Mucosa of rectum (tissue), 2 donors: ENCODE results near the gene TSTD2.

Experiments
- H3K27ac ChIP-seq, 2 donors: one replicate each; pipeline ENCODE4 v1.7.0; 2013; ENCODE audit warnings: inconsistent platforms in 2 of 2, low read depth in 2 of 2, low read length in 2 of 2
- H3K27me3 ChIP-seq, 2 donors: one replicate each; pipeline ENCODE4 v1.7.0; 2013; ENCODE audit warnings: low read length in 2 of 2; ENCODE audit not compliant: control insufficient read depth in 2 of 2, insufficient read depth in 2 of 2
- H3K36me3 ChIP-seq, 2 donors: one replicate each; pipeline ENCODE4 v1.7.0; 2013; ENCODE audit warnings: low read length in 2 of 2; ENCODE audit not compliant: control insufficient read depth in 2 of 2, insufficient read depth in 2 of 2
- H3K4me1 ChIP-seq, 2 donors: one replicate each; pipeline ENCODE4 v1.7.0; 2013; ENCODE audit warnings: low read length in 2 of 2, mild to moderate bottlenecking in 1 of 2; ENCODE audit not compliant: control insufficient read depth in 2 of 2, insufficient read depth in 2 of 2
- H3K4me3 ChIP-seq, 2 donors: one replicate each; pipeline ENCODE4 v1.7.0; 2013; ENCODE audit warnings: low read length in 2 of 2
- H3K9ac ChIP-seq, 2 donors: one replicate each; pipeline ENCODE4 v1.7.0; 2013; ENCODE audit warnings: low read length in 2 of 2, low read depth in 1 of 2, mild to moderate bottlenecking in 1 of 2
- H3K9me3 ChIP-seq, 2 donors: one replicate each; pipeline ENCODE4 v1.7.0; 2013; ENCODE audit warnings: low read length in 2 of 2; ENCODE audit not compliant: control insufficient read depth in 2 of 2
- donor health status: healthy.
- donor health status: Normal muscosa, but diverticular disease.

The TSTD2 gene

GRCh38 chr9:97617939-97618416 is 15.2 kb downstream of the TSTD2 start:
- Histone ChIP-seq H3K27ac (no peak overlapping the region), H3K27me3 (no peaks in the 10 kb centered on the region), H3K4me3 (no peak overlapping the region), H3K9me3 (no peaks in the 10 kb centered on the region), H3K4me1 (no peaks in the 10 kb centered on the region), H3K36me3 (peaks cover 14 to 16% of the 10 kb centered on the region in 2 donors), H3K9ac (no peak overlapping the region)

DNA sequence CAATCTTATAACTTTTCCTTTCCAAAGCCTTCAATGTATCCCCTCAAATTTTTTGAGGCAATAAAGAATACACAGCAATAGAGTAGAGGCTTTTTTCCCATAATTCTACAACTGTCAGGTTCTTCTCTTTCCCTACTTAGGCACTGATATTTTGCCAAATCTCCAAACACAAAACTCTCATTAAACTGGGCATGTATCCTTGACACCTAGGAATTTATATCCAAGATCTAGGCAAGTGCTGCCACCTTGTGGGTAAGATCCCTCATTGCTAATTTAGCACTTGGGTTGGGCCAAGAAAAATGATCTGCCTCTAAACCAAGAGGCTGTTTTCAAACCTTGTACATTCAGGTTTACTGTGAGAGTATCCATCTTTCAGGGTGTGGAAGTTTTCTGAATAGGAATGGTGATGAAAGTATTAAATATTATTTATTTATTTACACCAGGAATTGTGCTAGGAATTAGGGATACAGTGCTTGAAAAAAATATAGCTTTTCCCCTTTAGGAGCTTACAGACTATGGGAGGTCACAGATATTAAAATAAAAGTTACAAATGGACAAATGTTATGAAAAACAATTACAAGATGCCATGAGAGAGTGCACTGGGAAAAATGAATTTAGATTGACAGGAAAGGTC is 17.6 kb downstream of the TSTD2 start:
- Histone ChIP-seq H3K9ac (no peak overlapping the region), H3K4me1 (no peaks in the 10 kb centered on the region), H3K27ac (no peak overlapping the region), H3K36me3 (peaks cover 12 to 24% of the 10 kb centered on the region in 2 donors), H3K9me3 (no peaks in the 10 kb centered on the region), H3K4me3 (no peak overlapping the region), H3K27me3 (no peaks in the 10 kb centered on the region)

GRCh38 chr9:97604901-97605645 is 28.1 kb downstream of the TSTD2 start:
- H3K4me3 ChIP-seq, result no peak overlapping the region
- H3K4me1 ChIP-seq, result peaks cover 8 to 11% of the 10 kb centered on the region in 2 donors

DNA sequence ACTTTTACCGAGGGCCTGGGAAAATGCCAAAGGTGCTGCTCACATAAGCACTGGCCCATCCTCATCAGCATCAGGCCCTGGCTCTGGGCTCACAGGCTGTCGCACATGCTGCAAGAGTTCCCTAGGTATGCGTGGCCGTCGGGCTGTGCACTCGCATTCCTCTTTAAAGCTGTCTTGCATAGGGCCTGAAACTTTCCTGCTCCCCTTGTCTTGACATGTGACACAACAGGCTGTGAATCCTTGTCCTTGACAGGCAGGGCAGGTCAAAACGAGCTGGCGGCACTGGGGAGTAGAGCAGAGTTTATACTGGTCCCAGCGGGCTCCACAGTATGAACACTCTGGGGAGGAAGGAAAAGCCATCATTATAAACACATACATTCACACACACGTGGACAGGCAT is 30.7 kb downstream of the TSTD2 start:
- H3K27ac ChIP-seq, result no peak overlapping the region
- peaks cover 12 to 14% of the 10 kb centered on the region in 2 donors for H3K4me1 ChIP-seq
- H3K36me3 ChIP-seq, result peaks cover 29 to 50% of the 10 kb centered on the region in 2 donors

More at GRCh38 chr9:97604901-97605645, 28.1 kb downstream of the TSTD2 start:
- Histone ChIP-seq H3K36me3 (peaks cover 33 to 55% of the 10 kb centered on the region in 2 donors), H3K27ac (no peak overlapping the region), H3K27me3 (no peaks in the 10 kb centered on the region), H3K9me3 (no peaks in the 10 kb centered on the region), H3K9ac (no peak overlapping the region)

DNA sequence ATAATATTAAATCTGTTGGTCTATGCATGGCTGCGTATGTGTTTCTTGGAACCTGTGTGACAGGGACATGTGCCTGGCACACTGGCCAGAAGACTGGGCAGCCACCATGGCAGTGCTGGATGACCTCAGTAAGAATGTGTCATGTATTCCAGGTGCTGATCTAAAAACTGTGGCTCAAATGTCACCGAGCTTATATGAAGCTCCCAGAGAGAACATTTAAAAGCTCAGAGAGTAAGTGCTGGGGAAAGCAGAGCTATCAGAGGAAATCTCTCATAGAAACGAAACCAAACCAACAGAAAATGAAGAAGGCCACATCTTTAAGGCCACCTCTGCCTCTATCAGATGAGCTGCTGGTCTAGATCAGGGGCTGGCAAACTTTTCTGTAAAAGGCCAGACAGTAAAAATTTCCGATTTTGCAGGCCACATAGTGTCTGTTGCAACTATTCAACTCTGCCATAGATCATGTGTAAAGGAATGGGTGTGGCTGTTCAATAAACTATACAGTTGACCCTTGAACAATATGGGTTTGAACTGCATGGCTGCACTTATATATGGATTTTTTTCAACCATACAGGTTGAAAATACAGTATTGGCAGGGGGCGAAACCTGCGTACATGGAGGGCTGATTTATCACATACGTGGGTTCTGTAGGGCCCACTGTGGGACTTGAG is 31.8 kb downstream of the TSTD2 start:
- Histone ChIP-seq H3K36me3 (peaks cover 29 to 44% of the 10 kb centered on the region in 2 donors), H3K27me3 (no peaks in the 10 kb centered on the region), H3K27ac (peak overlapping the region in 1 of 2 donors; percentile 35), H3K9me3 (no peaks in the 10 kb centered on the region), H3K9ac (no peak overlapping the region), H3K4me3 (no peak overlapping the region), H3K4me1 (peaks cover 12 to 14% of the 10 kb centered on the region in 2 donors)

More for the DNA sequence above, 30.7 kb downstream of the TSTD2 start:
- no peak overlapping the region for H3K4me3 ChIP-seq
- H3K27me3 ChIP-seq, result no peaks in the 10 kb centered on the region
- H3K9me3 ChIP-seq, result no peaks in the 10 kb centered on the region
- H3K9ac ChIP-seq, result no peak overlapping the region

DNA sequence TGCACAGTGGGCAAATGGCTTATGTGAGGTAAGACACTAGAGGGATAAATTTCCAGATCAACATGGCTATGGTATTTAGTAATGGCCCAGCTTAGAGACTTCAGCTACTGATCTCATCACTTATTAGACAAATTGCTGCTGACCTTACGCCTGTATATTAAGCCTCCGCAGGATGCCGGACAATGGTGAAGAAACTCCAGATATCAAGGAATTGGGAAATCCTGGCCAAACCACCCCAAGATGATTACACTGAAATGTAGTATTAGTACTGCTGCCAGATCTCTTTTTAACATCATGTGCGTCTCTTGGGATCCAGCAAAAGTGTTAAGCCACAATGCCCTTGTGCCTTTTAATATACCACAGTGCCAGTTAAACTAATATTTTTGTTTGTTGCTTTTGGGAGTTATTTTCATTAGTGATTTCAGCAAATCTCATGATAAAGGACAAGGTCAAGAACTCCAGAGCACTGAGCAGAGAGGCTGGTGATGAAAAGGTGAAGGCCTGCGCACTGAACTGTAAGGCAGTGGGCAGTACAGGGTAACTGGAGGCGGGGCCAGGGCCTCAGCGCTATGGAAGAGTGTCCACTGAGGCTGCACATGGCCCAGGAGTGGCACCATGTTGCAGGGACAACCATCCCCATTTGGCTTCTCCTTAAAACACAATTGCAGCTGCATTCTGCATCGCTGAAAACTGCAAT is 32.5 kb downstream of the TSTD2 start:
- Histone ChIP-seq H3K4me1 (peaks cover 12 to 14% of the 10 kb centered on the region in 2 donors), H3K9ac (no peak overlapping the region), H3K36me3 (peaks cover 26 to 39% of the 10 kb centered on the region in 2 donors), H3K9me3 (no peaks in the 10 kb centered on the region), H3K4me3 (no peak overlapping the region), H3K27me3 (no peaks in the 10 kb centered on the region), H3K27ac (peak overlapping the region in 1 of 2 donors; percentile 35)

- Histone ChIP-seq H3K36me3 (peaks cover 13 to 26% of the 10 kb centered on the region in 2 donors), H3K9me3 (no peaks in the 10 kb centered on the region), H3K9ac (no peak overlapping the region), H3K4me3 (no peak overlapping the region), H3K4me1 (peaks cover 12 to 14% of the 10 kb centered on the region in 2 donors), H3K27me3 (no peaks in the 10 kb centered on the region), H3K27ac (no peak overlapping the region)
Measured at GRCh38 chr9:97599314-97599846, 33.8 kb downstream of the TSTD2 start.

GRCh38 chr9:97598461-97599288 is 34.5 kb downstream of the TSTD2 start:
- Histone ChIP-seq H3K4me1 (peaks cover 12 to 14% of the 10 kb centered on the region in 2 donors), H3K9ac (no peak overlapping the region), H3K36me3 (peaks cover 9 to 22% of the 10 kb centered on the region in 2 donors), H3K4me3 (no peak overlapping the region), H3K27me3 (no peaks in the 10 kb centered on the region), H3K27ac (no peak overlapping the region), H3K9me3 (no peaks in the 10 kb centered on the region)

GRCh38 chr9:97596906-97597305 is 36.3 kb downstream of the TSTD2 start:
- Histone ChIP-seq H3K4me3 (no peak overlapping the region), H3K36me3 (peaks cover 0 to 6% of the 10 kb centered on the region in 2 donors), H3K27me3 (no peaks in the 10 kb centered on the region), H3K9me3 (no peaks in the 10 kb centered on the region), H3K4me1 (peaks cover 12% of the 10 kb centered on the region in 2 donors), H3K27ac (no peak overlapping the region), H3K9ac (no peak overlapping the region)
